ENCODE data around the gene TRPM2.
"Not testable (repeated sequence)": the region's sequence is repeated elsewhere in the genome, so short reads cannot be mapped to it uniquely, and the experiment has no call there.

Gene TRPM2

DNA sequence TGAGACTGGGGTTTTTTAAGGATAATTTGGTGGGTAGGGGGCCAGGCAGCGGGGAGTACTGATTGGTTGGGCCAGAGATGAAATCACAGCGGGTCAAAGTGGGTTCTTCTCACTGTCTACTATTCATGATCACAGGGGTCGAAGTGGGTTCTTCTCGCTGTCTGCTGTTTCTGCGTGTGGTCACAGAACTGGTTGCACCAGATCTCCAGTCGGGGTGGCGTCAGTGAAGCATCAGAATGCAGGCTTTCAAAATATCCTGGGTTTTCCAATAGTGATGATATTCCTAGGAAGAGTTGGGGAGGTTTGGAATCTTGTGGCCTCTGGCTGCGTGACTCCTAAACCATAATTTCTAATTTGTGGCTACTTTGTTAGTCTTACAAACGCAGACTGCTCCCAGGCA lies 45.1 kb downstream of the TRPM2 start:
- no peak for DNase-seq

GRCh38 chr21:44399151-44399954 lies 45.9 kb downstream of the TRPM2 start:
- no peak for DNase-seq

DNA sequence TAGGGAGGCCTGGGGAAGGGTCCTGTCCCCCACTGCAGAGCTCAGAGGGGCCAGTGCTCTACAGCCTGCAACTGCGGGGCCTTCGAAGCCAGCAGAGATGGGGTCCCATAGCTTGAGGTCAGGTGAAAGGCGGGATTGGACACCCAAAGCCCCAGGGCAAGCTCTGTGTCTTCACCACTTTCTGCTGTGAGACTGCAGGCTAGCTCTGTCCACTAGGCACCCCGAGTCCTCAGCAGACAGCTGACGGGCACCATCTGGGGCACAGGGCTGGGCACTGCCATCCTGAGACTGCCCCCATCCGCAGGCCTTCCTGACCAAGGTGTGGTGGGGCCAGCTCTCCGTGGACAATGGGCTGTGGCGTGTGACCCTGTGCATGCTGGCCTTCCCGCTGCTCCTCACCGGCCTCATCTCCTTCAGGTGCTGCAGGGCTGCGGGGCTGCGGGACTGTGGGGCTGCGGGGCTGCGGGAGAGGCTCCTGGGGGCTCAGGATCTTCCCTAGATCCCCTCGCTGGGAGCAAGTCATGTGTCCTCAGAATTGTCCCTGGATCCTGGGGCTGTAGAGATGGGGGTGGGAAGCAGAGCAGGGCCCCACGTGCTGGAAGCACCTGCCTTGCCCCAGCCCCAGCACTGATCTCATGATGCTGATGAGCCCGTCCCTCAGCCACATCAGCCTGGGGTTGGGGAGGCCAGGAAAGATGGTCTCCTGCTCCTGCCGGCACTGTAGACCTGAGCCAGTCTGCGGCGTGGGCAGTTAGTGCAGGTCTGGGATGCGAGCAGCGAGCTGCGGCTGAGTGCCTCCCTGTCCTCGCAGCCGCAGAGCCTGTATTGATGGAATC lies 46.8 kb downstream of the TRPM2 start:
- DNase-seq, result no peak

- DNase-seq, result no peak
These were observed 47.5 kb downstream of the TRPM2 start for GRCh38 chr21:44400791-44401385.

DNA sequence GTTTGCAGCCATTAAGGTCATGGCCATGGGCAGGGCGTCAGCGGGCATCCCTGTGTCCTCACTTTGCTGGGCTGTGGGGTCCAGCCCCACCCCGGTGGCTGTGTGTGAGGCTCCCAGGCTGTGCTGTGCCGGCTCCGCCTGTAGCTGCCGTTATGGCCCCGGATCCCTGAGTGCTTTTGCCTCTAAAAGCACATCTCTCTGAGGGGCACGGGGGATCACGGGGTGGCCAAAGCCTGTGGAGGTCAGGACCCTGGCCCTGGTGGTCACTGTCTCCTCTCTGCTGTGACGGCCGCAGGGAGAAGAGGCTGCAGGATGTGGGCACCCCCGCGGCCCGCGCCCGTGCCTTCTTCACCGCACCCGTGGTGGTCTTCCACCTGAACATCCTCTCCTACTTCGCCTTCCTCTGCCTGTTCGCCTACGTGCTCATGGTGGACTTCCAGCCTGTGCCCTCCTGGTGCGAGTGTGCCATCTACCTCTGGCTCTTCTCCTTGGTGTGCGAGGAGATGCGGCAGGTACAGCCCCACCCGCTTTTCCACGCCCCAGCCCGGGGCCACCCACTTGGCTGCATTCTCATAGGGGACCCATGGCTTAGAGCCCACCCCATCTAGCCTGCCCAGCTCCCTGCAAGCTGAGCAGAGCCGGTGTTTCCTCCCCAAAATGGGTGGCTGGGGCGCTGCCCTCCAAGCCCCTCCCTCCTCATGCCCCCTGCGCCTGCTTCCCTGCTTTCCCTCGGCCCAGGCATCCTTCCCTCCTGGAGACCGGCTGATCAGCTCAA lies 48.2 kb downstream of the TRPM2 start:
- DNase-seq, result no peak

DNA sequence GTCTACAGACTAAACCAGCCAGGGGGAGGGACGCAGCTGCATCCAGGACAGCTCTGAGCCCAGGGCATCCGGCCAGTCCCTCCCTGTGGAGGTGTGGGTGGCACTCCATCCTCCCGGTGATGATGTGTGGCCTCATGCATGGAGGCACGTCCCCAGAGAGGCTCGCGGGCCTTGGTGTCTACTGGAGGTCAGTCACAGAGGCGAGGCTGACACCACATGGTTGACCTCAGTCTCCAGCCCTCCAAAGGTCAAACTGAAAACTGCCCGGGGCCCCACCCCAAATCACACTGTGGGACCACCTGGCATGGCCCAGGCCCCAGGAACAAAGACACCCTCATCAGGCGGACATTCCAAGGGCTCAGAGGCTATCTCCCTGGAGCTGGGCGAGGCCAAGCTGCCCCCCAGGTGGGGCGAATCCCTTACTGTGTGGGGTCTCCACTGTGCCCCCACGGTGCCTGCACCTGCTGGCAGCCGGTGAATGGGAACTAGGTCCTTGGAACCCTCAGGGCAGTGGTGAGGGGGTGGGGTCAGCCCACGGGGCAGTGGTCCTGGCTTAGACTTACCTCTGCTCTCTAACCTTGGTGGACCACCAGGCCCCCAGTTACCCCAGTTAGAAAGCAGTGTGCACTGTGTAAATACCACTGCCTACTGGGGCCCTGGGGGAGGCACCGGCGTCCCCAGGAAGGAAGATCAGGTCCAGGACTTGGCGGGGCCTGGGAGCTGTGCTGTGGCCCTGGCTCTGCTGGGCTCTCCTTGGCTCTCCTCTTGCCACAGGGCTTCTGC lies 49.1 kb downstream of the TRPM2 start:
- no peak for DNase-seq

- DNase-seq, result no peak
These were observed 49.9 kb downstream of the TRPM2 start for GRCh38 chr21:44403106-44404020.

DNA sequence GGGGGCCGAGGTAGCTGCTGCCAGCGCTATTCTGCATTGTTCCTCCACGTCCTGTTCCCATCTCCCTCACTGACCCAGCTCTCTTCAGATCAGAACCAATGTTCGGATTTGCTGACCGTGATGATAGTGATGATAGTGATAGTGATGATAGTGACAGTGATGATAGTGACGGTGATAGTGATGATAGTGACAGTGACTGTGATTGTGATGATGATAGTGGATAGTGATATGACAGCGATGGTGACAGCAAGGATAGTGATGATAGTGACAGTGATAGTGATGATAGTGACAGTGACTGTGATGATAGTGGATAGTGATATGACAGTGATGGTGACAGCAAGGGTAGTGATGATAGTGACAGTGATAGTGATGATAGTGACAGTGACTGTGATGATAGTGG lies 51.1 kb downstream of the TRPM2 start:
- DNase-seq, result not testable (repeated sequence)

GRCh38 chr21:44405091-44405947 lies 51.9 kb downstream of the TRPM2 start:
- DNase-seq, result no peak

GRCh38 chr21:44405948-44406872 lies 52.8 kb downstream of the TRPM2 start:
- DNase-seq, result no peak

- no peak for DNase-seq
These were observed 53.5 kb downstream of the TRPM2 start for GRCh38 chr21:44406953-44407352.

- DNase-seq, result peak; percentile 35
These were observed 54.1 kb downstream of the TRPM2 start for GRCh38 chr21:44407493-44407892.

DNA sequence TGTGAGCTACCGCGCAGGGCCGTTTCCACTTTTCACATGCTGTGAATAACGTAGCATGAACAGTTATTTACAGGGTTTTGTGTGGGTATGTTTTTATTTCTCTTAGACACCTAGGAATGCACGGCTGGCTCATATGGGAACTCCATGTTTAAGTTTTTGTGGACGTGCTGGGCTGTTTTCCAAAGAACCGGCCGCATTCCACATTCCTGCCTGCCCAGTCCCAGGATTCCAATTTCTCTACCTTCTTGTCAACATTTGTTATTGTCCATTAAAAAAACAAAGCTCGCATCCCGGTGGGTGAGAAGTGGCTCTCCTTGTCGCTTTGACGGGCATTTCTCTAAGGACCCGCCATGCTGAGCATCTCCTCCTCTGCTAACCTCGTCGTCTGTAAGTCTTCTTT lies 54.8 kb downstream of the TRPM2 start:
- DNase-seq, result no peak

GRCh38 chr21:44413566-44414290 lies 60.3 kb downstream of the TRPM2 start:
- no peak for DNase-seq

DNA sequence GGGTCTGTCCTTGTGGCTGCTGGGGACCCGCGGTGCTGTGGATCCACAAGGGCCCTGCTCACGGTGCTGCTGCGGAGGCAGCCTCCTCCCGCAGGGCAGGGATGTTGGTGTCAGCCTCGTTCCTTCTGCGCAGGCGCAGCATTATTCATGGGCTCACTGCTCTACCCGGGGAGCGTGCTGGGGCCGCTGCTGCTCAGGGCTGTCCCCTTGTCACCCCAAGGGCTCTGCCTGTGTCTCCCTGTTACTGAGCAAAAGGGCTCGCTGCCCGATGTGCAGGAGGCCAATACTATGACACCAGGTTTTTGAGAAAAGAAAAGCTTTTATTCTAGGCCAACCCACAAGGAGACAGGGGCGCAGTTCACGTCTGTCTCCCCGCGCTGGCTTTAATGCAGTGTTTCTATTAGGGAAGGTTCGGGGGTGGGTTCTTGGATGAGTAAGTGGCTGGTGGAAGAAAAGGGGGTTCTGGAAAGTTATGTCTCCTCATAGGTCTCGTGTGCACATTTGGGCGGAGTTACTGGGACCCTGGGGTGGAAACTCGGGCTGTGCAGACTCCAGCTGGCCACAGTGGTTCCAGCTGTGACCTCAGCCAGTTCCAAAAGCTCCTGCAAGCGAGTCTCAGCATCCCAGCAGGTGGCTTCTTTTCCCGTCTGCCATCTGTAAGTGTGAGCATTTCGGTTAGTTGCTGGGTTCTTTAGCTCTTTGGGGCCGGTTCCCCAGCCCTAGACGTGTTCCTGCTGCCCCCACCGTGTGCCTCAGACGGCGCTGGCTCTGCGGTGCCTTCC lies 61.1 kb downstream of the TRPM2 start:
- no peak for DNase-seq

GRCh38 chr21:44415073-44416025 lies 61.9 kb downstream of the TRPM2 start:
- no peak for DNase-seq

All from stimulated activated naive CD4-positive, alpha-beta T cell treated with Interleukin-2 at 50 U/mL for 16 hours (primary cell).